GM19351 (cell line): ENCODE results near the gene RASSF10.

ENCODE experiments used
- ATAC-seq: cut with Tn5 transposase; IDR thresholded peaks from one replicate; pipeline ENCODE4 v1.9.1; 2021; ENCODE audit warnings: mild to moderate bottlenecking, moderate library complexity; ENCODE audit not compliant: unreplicated experiment

Gene RASSF10

GRCh38 chr11:12993626-12994025 lies 15.5 kb upstream of the RASSF10 start:
- no peak for ATAC-seq

GRCh38 chr11:12994476-12994875 lies 14.6 kb upstream of the RASSF10 start:
- ATAC-seq: no peak

- ATAC-seq: no peak
Observed at GRCh38 chr11:12995188-12995587, 13.9 kb upstream of the RASSF10 start.

GRCh38 chr11:12995823-12996222 lies 13.3 kb upstream of the RASSF10 start:
- no peak for ATAC-seq

GRCh38 chr11:12997168-12997567 lies 11.9 kb upstream of the RASSF10 start:
- ATAC-seq: no peak

GRCh38 chr11:12998336-12998735 lies 10.8 kb upstream of the RASSF10 start:
- ATAC-seq: no peak

- ATAC-seq: no peak
Observed at GRCh38 chr11:12999597-12999996, 9.5 kb upstream of the RASSF10 start.

GRCh38 chr11:13000116-13000515 lies 9.0 kb upstream of the RASSF10 start:
- ATAC-seq: no peak

GRCh38 chr11:13000721-13001120 lies 8.4 kb upstream of the RASSF10 start:
- ATAC-seq: no peak

- ATAC-seq: no peak
Observed at GRCh38 chr11:13003736-13004493, 5.2 kb upstream of the RASSF10 start.

GRCh38 chr11:13007182-13008060 lies 1.7 kb upstream of the RASSF10 start:
- ATAC-seq: no peak

- ATAC-seq: no peak
Observed at GRCh38 chr11:13008061-13008435, 1.1 kb upstream of the RASSF10 start.

- ATAC-seq: no peak
Observed at GRCh38 chr11:13009476-13009920, 382 bp downstream of the RASSF10 start.

- ATAC-seq: no peak
Observed at GRCh38 chr11:13009921-13010748, 1.0 kb downstream of the RASSF10 start.

- ATAC-seq: no peak
Observed at GRCh38 chr11:13010749-13011465, 1.8 kb downstream of the RASSF10 start.

- ATAC-seq: no peak
Observed at GRCh38 chr11:13011466-13012055, 2.4 kb downstream of the RASSF10 start.

GRCh38 chr11:13012056-13012661 lies 3.0 kb downstream of the RASSF10 start:
- no peak for ATAC-seq

GRCh38 chr11:13013054-13013488 lies 4.0 kb downstream of the RASSF10 start:
- no peak for ATAC-seq

- no peak for ATAC-seq
Observed at GRCh38 chr11:13015753-13016152, 6.6 kb downstream of the RASSF10 start.

GRCh38 chr11:13016415-13016814 lies 7.3 kb downstream of the RASSF10 start:
- no peak for ATAC-seq
